ENCODE results near the gene FLNB. TPM values are rescaled to one million over a fixed set of nuclear protein-coding genes. Genes with fewer than 3 reads are reported as not detected.

The FLNB gene
- total RNA-seq, 1 donor from 2014 or later: 42.2 TPM

- intact Hi-C loops (cut with micrococcal nuclease): no loop called here
Measured at GRCh38 chr3:58028902-58029301, 20.7 kb downstream of the FLNB start.

- intact Hi-C loops (cut with micrococcal nuclease): loop anchor here (10.0 kb wide), 2 partner anchors 275 to 1025 kb away; partner anchors contain the start of genes CFAP20DC, HTD2 and RPP14
Measured at GRCh38 chr3:58029842-58030584, 21.8 kb downstream of the FLNB start.

GRCh38 chr3:58032186-58032585, 24.0 kb downstream of the FLNB start:
- intact Hi-C loops (cut with micrococcal nuclease): loop anchor here (10.0 kb wide), 2 partner anchors 273 to 1023 kb away; partner anchors contain the start of genes CFAP20DC, HTD2 and RPP14

GRCh38 chr3:58034738-58035523, 26.7 kb downstream of the FLNB start:
- intact Hi-C loops (cut with micrococcal nuclease): loop anchor here (1.0 to 10.0 kb wide), 14 partner anchors 27 to 1246 kb away; partner anchors contain the start of genes ABHD6, ARF4, CFAP20DC and DENND6A

- intact Hi-C loops (cut with micrococcal nuclease): loop anchor here (1.0 to 10.0 kb wide), 14 partner anchors 27 to 1247 kb away; partner anchors contain the start of genes ABHD6, ARF4, CFAP20DC and DENND6A
Measured at GRCh38 chr3:58035524-58036255, 27.5 kb downstream of the FLNB start.

GRCh38 chr3:58036293-58037032, 28.2 kb downstream of the FLNB start:
- intact Hi-C loops (cut with micrococcal nuclease): loop anchor here (5.0 to 10.0 kb wide), 4 partner anchors 268 to 1018 kb away; partner anchors contain the start of genes CFAP20DC, HTD2, KCTD6 and RPP14

- intact Hi-C loops (cut with micrococcal nuclease): loop anchor here (5.0 to 10.0 kb wide), 4 partner anchors 267 to 1017 kb away; partner anchors contain the start of genes CFAP20DC, HTD2, KCTD6 and RPP14
Measured at GRCh38 chr3:58037141-58037910, 29.1 kb downstream of the FLNB start.

GRCh38 chr3:58038675-58039292, 30.6 kb downstream of the FLNB start:
- intact Hi-C loops (cut with micrococcal nuclease): loop anchor here (5.0 to 10.0 kb wide), 4 partner anchors 266 to 1016 kb away; partner anchors contain the start of genes CFAP20DC, HTD2, KCTD6 and RPP14

- intact Hi-C loops (cut with micrococcal nuclease): loop anchor here (5.0 to 10.0 kb wide), 4 partner anchors 265 to 1015 kb away; partner anchors contain the start of genes CFAP20DC, HTD2, KCTD6 and RPP14
Measured at GRCh38 chr3:58039601-58040000, 31.4 kb downstream of the FLNB start.

- intact Hi-C loops (cut with micrococcal nuclease): no loop called here
Measured at GRCh38 chr3:58041182-58041825, 33.1 kb downstream of the FLNB start.

- intact Hi-C loops (cut with micrococcal nuclease): no loop called here
Measured at GRCh38 chr3:58041826-58042324, 33.7 kb downstream of the FLNB start.

GRCh38 chr3:58042947-58043707, 34.9 kb downstream of the FLNB start:
- intact Hi-C loops (cut with micrococcal nuclease): no loop called here

GRCh38 chr3:58043933-58044332, 35.7 kb downstream of the FLNB start:
- intact Hi-C loops (cut with micrococcal nuclease): no loop called here

- intact Hi-C loops (cut with micrococcal nuclease): no loop called here
Measured at GRCh38 chr3:58044691-58045483, 36.7 kb downstream of the FLNB start.

- intact Hi-C loops (cut with micrococcal nuclease): no loop called here
Measured at GRCh38 chr3:58047826-58048225, 39.6 kb downstream of the FLNB start.

- intact Hi-C loops (cut with micrococcal nuclease): no loop called here
Measured at GRCh38 chr3:58048301-58048700, 40.1 kb downstream of the FLNB start.
